Occipital lobe (tissue), 2 donors: Measurements from ENCODE around the gene SLCO2B1. TPM values are rescaled to one million over a fixed set of nuclear protein-coding genes. Genes with fewer than 3 reads are reported as not detected.

Experiments
- DNase-seq: peaks from one replicate; lab custom pipeline; 2025; lab: John Stamatoyannopoulos, UW
- total RNA-seq: library from RNA; depleted of rRNA; stranded (reverse); fragments of >200 nt; gene quantifications from one replicate; pipeline ENCODE4 v1.2.3, GENCODE V29; 2014

SLCO2B1 gene
- total RNA-seq, 1 donor from 2014 or later = 9.2 TPM

- no peak for DNase-seq
Measured at GRCh38 chr11:75160880-75161279, 10.0 kb downstream of the SLCO2B1 start.

GRCh38 chr11:75161506-75162095 lies 10.7 kb downstream of the SLCO2B1 start:
- no peak for DNase-seq

GRCh38 chr11:75162954-75163353 lies 12.0 kb downstream of the SLCO2B1 start:
- DNase-seq = no peak

- no peak for DNase-seq
Measured at GRCh38 chr11:75163921-75164849, 13.3 kb downstream of the SLCO2B1 start.

- DNase-seq = no peak
Measured at GRCh38 chr11:75165721-75166120, 14.8 kb downstream of the SLCO2B1 start.

- no peak for DNase-seq
Measured at GRCh38 chr11:75166791-75167190, 15.9 kb downstream of the SLCO2B1 start.

GRCh38 chr11:75167617-75168016 lies 16.7 kb downstream of the SLCO2B1 start:
- no peak for DNase-seq

- DNase-seq = no peak
Measured at GRCh38 chr11:75169101-75169885, 18.4 kb downstream of the SLCO2B1 start.

GRCh38 chr11:75170516-75171201 lies 19.8 kb downstream of the SLCO2B1 start:
- no peak for DNase-seq

- DNase-seq = no peak
Measured at GRCh38 chr11:75173336-75173735, 22.4 kb downstream of the SLCO2B1 start.

GRCh38 chr11:75174781-75175370 lies 24.0 kb downstream of the SLCO2B1 start:
- no peak for DNase-seq

- no peak for DNase-seq
Measured at GRCh38 chr11:75182664-75183063, 31.8 kb downstream of the SLCO2B1 start.

GRCh38 chr11:75184051-75184450 lies 33.1 kb downstream of the SLCO2B1 start:
- DNase-seq = no peak

- DNase-seq = no peak
Measured at GRCh38 chr11:75184757-75185425, 34.0 kb downstream of the SLCO2B1 start.

GRCh38 chr11:75185866-75186265 lies 35.0 kb downstream of the SLCO2B1 start:
- DNase-seq = no peak

- DNase-seq = no peak
Measured at GRCh38 chr11:75186999-75187398, 36.1 kb downstream of the SLCO2B1 start.

- DNase-seq = no peak
Measured at GRCh38 chr11:75188671-75189070, 37.8 kb downstream of the SLCO2B1 start.

- no peak for DNase-seq
Measured at GRCh38 chr11:75189108-75189507, 38.2 kb downstream of the SLCO2B1 start.

- no peak for DNase-seq
Measured at GRCh38 chr11:75189911-75190310, 39.0 kb downstream of the SLCO2B1 start.

- DNase-seq = no peak
Measured at GRCh38 chr11:75190652-75191329, 39.9 kb downstream of the SLCO2B1 start.
